Thyroid gland (tissue), 4 donors: ENCODE results near the gene PRICKLE4.

Source experiments
- POLR2A ChIP-seq, 2 donors: fragments of 450-650 bp; IDR thresholded peaks; one replicate each; pipeline ENCODE4 v1.6.1; 2017; ENCODE audit warnings: antibody characterized with exemption in 2 of 2, mild to moderate bottlenecking in 2 of 2, moderate library complexity in 1 of 2
- TF ChIP-seq, protein P1 (sequence below), 6 experiments: fragments of 200-600 bp in 3 of 6; fragments of 450-650 bp in 3 of 6; sonication (generic) in 3 of 6; IDR thresholded peaks; one replicate each; pipeline ENCODE4 v1.5.1; 2016 to 2019; ENCODE audit warnings: antibody characterized with exemption in 6 of 6, mild to moderate bottlenecking in 2 of 6, inconsistent platforms in 1 of 6, moderate library complexity in 1 of 6

DNA sequence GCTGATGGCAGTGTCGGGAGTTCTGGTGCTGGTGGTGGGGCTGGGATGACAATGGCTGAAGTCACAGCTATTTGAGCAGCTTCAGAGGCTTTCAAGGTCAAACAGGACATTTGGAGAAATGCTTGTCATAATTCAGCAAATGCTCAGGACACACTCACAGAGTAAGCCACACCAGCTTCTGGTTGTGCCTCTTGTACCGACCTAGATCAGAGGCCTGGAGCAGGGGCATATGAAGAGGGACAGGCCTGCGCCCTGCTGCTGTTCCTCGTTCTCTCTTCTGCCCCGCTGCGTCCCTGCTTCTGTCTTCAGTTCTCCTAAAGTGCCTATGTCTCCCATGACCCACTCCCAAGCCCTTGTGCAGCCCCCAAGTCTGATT, 32.5 kb upstream of the PRICKLE4 start:
- TF ChIP-seq, protein P1, sequence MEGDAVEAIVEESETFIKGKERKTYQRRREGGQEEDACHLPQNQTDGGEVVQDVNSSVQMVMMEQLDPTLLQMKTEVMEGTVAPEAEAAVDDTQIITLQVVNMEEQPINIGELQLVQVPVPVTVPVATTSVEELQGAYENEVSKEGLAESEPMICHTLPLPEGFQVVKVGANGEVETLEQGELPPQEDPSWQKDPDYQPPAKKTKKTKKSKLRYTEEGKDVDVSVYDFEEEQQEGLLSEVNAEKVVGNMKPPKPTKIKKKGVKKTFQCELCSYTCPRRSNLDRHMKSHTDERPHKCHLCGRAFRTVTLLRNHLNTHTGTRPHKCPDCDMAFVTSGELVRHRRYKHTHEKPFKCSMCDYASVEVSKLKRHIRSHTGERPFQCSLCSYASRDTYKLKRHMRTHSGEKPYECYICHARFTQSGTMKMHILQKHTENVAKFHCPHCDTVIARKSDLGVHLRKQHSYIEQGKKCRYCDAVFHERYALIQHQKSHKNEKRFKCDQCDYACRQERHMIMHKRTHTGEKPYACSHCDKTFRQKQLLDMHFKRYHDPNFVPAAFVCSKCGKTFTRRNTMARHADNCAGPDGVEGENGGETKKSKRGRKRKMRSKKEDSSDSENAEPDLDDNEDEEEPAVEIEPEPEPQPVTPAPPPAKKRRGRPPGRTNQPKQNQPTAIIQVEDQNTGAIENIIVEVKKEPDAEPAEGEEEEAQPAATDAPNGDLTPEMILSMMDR (IDR thresholded peaks at IDR 0.05), result no peak
- no peak for TF ChIP-seq POLR2A (IDR thresholded peaks at IDR 0.05)
